ENCODE results near the gene CUTA.
"Not testable (repeated sequence)": the region's sequence is repeated elsewhere in the genome, so short reads cannot be mapped to it uniquely, and the experiment has no call there.

CUTA gene

GRCh38 chr6:33407132-33407718, 10.7 kb downstream of the CUTA start:
- no peak for DNase-seq (ENCODE audit: low read depth, low spot score)
- H3K27ac ChIP-seq = peak overlapping the region; percentile 22; the same call in 1 of the 2 replicates
- peaks cover 60% of the 10 kb centered on the region for H3K36me3 ChIP-seq (ENCODE audit: insufficient read depth, low read length)
- TF ChIP-seq FOXP2 (optimal IDR thresholded peaks at IDR 0.05; ENCODE audit: control extremely low read depth, extremely low read length, insufficient read depth) (no peak), POLR2AphosphoS5 (IDR thresholded peaks at IDR 0.05; ENCODE audit: borderline replicate concordance, low read depth, low read length) (no peak), EZH2 (IDR thresholded peaks at IDR 0.05) (no peak)
- H3K4me3 ChIP-seq = no peak overlapping the region
- H3K9ac ChIP-seq (ENCODE audit: insufficient read length) = no peak overlapping the region
- no peaks in the 10 kb centered on the region for H3K9me3 ChIP-seq (ENCODE audit: low read depth, low read length)

DNA sequence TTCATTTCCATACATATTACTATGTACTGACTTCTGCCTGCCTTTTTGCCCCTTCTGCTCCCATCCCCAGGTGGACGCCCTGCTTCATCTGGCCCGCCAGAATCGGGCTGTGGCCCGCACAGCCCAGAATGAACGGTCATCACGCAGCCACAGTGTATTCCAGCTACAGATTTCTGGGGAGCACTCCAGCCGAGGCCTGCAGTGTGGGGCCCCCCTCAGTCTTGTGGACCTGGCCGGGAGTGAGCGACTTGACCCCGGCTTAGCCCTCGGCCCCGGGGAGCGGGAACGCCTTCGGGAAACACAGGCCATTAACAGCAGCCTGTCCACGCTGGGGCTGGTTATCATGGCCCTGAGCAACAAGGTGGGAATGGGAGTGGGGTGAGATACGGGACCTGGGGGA, 11.8 kb downstream of the CUTA start:
- H3K9ac ChIP-seq (ENCODE audit: insufficient read length) = no peak overlapping the region
- peaks cover 69% of the 10 kb centered on the region for H3K36me3 ChIP-seq (ENCODE audit: insufficient read depth, low read length)
- TF ChIP-seq EZH2 (IDR thresholded peaks at IDR 0.05) (no peak), POLR2AphosphoS5 (IDR thresholded peaks at IDR 0.05; ENCODE audit: borderline replicate concordance, low read depth, low read length) (no peak), FOXP2 (optimal IDR thresholded peaks at IDR 0.05; ENCODE audit: control extremely low read depth, extremely low read length, insufficient read depth) (no peak)
- DNase-seq (ENCODE audit: low read depth, low spot score) = no peak
- H3K4me3 ChIP-seq = no peak overlapping the region
- no peaks in the 10 kb centered on the region for H3K9me3 ChIP-seq (ENCODE audit: low read depth, low read length)
- H3K27ac ChIP-seq = no peak overlapping the region

DNA sequence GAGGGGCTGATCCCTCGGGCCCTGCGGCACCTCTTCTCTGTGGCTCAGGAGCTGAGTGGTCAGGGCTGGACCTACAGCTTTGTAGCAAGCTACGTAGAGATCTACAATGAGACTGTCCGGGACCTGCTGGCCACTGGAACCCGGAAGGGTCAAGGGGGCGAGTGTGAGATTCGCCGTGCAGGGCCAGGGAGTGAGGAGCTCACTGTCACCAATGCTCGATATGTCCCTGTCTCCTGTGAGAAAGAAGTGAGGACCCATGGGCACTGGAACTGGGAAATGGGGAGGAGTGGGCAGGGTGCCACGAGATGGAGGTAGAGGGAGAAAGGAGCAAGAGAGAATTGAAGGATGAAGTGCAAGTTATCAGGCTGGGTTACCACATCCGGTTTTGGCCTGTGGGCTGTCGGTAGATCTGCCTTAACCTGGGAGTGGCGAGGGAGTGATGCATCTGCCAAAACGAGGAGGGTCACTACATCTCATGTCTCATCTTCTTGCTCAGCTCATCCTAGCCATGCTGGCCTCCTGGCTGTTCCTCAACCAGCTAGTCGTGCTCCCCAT, 12.4 kb downstream of the CUTA start:
- TF ChIP-seq FOXP2 (optimal IDR thresholded peaks at IDR 0.05; ENCODE audit: control extremely low read depth, extremely low read length, insufficient read depth) = no peak
- no peak for TF ChIP-seq EZH2 (IDR thresholded peaks at IDR 0.05)
- TF ChIP-seq POLR2AphosphoS5 (IDR thresholded peaks at IDR 0.05; ENCODE audit: borderline replicate concordance, low read depth, low read length) = no peak
- Histone ChIP-seq H3K9ac (ENCODE audit: insufficient read length) (no peak overlapping the region), H3K9me3 (ENCODE audit: low read depth, low read length) (no peaks in the 10 kb centered on the region), H3K4me3 (no peak overlapping the region), H3K36me3 (ENCODE audit: insufficient read depth, low read length) (peaks cover 75% of the 10 kb centered on the region), H3K27ac (no peak overlapping the region)
- DNase-seq (ENCODE audit: low read depth, low spot score) = no peak

DNA sequence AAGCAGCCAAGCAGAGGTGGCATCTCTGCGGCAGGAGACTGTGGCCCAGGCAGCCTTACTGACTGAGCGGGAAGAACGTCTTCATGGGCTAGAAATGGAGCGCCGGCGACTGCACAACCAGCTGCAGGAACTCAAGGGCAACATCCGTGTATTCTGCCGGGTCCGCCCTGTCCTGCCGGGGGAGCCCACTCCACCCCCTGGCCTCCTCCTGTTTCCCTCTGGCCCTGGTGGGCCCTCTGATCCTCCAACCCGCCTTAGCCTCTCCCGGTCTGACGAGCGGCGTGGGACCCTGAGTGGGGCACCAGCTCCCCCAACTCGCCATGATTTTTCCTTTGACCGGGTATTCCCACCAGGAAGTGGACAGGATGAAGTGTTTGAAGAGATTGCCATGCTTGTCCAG, 13.0 kb downstream of the CUTA start:
- Histone ChIP-seq H3K9me3 (ENCODE audit: low read depth, low read length) (no peaks in the 10 kb centered on the region), H3K4me3 (no peak overlapping the region), H3K27ac (no peak overlapping the region), H3K9ac (ENCODE audit: insufficient read length) (no peak overlapping the region), H3K36me3 (ENCODE audit: insufficient read depth, low read length) (peaks cover 81% of the 10 kb centered on the region)
- no peak for DNase-seq (ENCODE audit: low read depth, low spot score)
- TF ChIP-seq POLR2AphosphoS5 (IDR thresholded peaks at IDR 0.05; ENCODE audit: borderline replicate concordance, low read depth, low read length) (no peak), FOXP2 (optimal IDR thresholded peaks at IDR 0.05; ENCODE audit: control extremely low read depth, extremely low read length, insufficient read depth) (no peak), EZH2 (IDR thresholded peaks at IDR 0.05) (no peak)

GRCh38 chr6:33399881-33400280, 18.0 kb downstream of the CUTA start:
- not testable (repeated sequence) for H3K4me3 ChIP-seq; H3K9ac ChIP-seq (ENCODE audit: insufficient read length); H3K9me3 ChIP-seq (ENCODE audit: low read depth, low read length); DNase-seq (ENCODE audit: low read depth, low spot score); H3K27ac ChIP-seq
- peaks cover 75% of the 10 kb centered on the region for H3K36me3 ChIP-seq (ENCODE audit: insufficient read depth, low read length)

DNA sequence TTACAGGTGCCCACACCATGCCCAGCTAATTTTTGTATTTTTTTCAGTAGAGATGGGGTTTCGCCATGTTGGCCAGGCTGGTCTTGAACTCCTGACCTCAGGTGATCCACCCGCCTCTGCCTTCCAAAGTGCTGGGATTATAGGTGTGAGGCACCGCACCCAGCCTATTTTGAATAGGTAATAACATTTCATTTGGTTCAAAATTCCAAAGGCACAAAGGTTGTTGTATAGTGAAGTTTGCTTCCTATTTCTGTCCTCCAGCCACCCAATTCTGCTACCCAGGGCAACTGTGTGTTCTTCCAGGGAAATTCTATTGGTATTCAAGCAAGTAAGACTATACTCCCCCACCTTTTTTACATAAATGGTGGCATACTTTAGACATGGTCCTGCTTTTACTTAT, 19.3 kb downstream of the CUTA start:
- H3K9ac ChIP-seq (ENCODE audit: insufficient read length); DNase-seq (ENCODE audit: low read depth, low spot score); H3K4me3 ChIP-seq; H3K27ac ChIP-seq; H3K9me3 ChIP-seq (ENCODE audit: low read depth, low read length): not testable (repeated sequence)
- H3K36me3 ChIP-seq (ENCODE audit: insufficient read depth, low read length) = peaks cover 72% of the 10 kb centered on the region

- no peaks in the 10 kb centered on the region for H3K9me3 ChIP-seq (ENCODE audit: low read depth, low read length)
- DNase-seq (ENCODE audit: low read depth, low spot score) = no peak
- H3K4me3 ChIP-seq = no peak overlapping the region
- no peak overlapping the region for H3K27ac ChIP-seq
- TF ChIP-seq FOXP2 (optimal IDR thresholded peaks at IDR 0.05; ENCODE audit: control extremely low read depth, extremely low read length, insufficient read depth) (no peak), POLR2AphosphoS5 (IDR thresholded peaks at IDR 0.05; ENCODE audit: borderline replicate concordance, low read depth, low read length) (no peak), EZH2 (IDR thresholded peaks at IDR 0.05) (no peak)
- H3K36me3 ChIP-seq (ENCODE audit: insufficient read depth, low read length) = peaks cover 62% of the 10 kb centered on the region
- H3K9ac ChIP-seq (ENCODE audit: insufficient read length) = no peak overlapping the region
Measured at GRCh38 chr6:33397541-33397940, 20.4 kb downstream of the CUTA start.

DNA sequence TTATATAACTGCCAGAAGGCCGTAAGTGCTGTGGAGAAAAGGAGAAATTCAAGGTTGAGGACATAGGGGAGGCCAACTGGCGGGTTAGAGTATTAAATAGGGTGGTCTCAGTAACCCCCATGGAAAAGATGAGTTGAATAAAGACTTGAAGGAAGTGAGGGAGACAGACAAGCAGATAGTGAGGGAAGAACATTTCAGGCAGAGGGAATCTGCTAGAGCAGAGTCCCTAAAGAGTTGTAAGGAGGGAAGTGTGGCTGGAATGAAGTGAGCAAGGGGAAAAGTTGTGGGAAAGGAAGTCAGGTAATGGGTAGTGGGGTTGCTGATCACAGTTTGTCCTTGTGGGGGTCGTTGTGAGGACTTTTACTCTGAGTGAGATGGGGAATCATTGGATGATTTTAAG, 24.9 kb downstream of the CUTA start:
- DNase-seq (ENCODE audit: low read depth, low spot score) = no peak
- Histone ChIP-seq H3K9me3 (ENCODE audit: low read depth, low read length) (no peaks in the 10 kb centered on the region), H3K27ac (0 out of 2 replicates have a peak overlapping the region, but pooled peaks have one; percentile 83), H3K36me3 (ENCODE audit: insufficient read depth, low read length) (peaks cover 21% of the 10 kb centered on the region), H3K4me3 (peak overlapping the region; percentile 94), H3K9ac (ENCODE audit: insufficient read length) (peak overlapping the region; percentile 94)
- TF ChIP-seq POLR2AphosphoS5 (IDR thresholded peaks at IDR 0.05; ENCODE audit: borderline replicate concordance, low read depth, low read length) (no peak), FOXP2 (optimal IDR thresholded peaks at IDR 0.05; ENCODE audit: control extremely low read depth, extremely low read length, insufficient read depth) (no peak), EZH2 (IDR thresholded peaks at IDR 0.05) (no peak)

DNA sequence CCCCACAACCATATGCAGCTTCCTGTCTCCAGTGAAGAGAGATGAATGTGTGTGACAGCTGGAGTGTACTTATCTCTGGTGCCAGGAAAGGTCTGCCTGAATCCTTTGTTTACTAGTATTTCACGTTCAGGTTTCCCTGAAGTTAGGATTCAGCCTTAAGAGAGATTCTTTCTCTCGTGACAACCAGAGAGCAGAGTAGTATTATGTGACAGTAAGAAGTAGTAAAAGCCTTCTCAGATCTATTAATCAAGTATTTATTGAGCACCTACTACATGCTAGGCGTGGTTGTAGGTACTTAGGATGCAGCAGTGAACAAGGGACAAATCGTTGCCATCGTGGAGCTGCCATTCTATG, 25.3 kb downstream of the CUTA start:
- no peaks in the 10 kb centered on the region for H3K9me3 ChIP-seq (ENCODE audit: low read depth, low read length)
- H3K9ac ChIP-seq (ENCODE audit: insufficient read length) = peak overlapping the region; percentile 94
- no peak for DNase-seq (ENCODE audit: low read depth, low spot score)
- H3K36me3 ChIP-seq (ENCODE audit: insufficient read depth, low read length) = peaks cover 17% of the 10 kb centered on the region
- peak overlapping the region; percentile 94 for H3K4me3 ChIP-seq
- TF ChIP-seq FOXP2 (optimal IDR thresholded peaks at IDR 0.05; ENCODE audit: control extremely low read depth, extremely low read length, insufficient read depth) (no peak), EZH2 (IDR thresholded peaks at IDR 0.05) (no peak), POLR2AphosphoS5 (IDR thresholded peaks at IDR 0.05; ENCODE audit: borderline replicate concordance, low read depth, low read length) (no peak)
- H3K27ac ChIP-seq = 0 out of 2 replicates have a peak overlapping the region, but pooled peaks have one; percentile 83

All from SK-N-MC (cell line).